Neural progenitor cell (in vitro differentiated cells): ENCODE measurements around the gene DEGS1. TPM values are rescaled to one million over a fixed set of nuclear protein-coding genes. Genes with fewer than 3 reads are reported as not detected.

ENCODE experiments used
- DNase-seq: peaks from one replicate; pipeline ENCODE4 v3.0.0-alpha.2; 2016; ENCODE audit warnings: low spot score
- H2AFZ ChIP-seq: fragments of 200-600 bp; sonication (generic); replicated peaks from 2 replicates; pipeline ENCODE4 v1.6.1; 2016; ENCODE audit warnings: antibody characterized with exemption
- H3F3A ChIP-seq: fragments of 200-600 bp; sonication (generic); 2 replicates; pipeline ENCODE4 v1.6.1; 2016; ENCODE audit warnings: antibody characterized with exemption, low read depth
- H3K27ac ChIP-seq: fragments of 200-600 bp; sonication (generic); 2 replicates; pipeline ENCODE4 v1.5.1; 2016; ENCODE audit warnings: mild to moderate bottlenecking
- H3K27me3 ChIP-seq: fragments of 200-600 bp; sonication (generic); 2 replicates; pipeline ENCODE4 v1.6.1; 2016; ENCODE audit warnings: mild to moderate bottlenecking, moderate library complexity
- H3K36me3 ChIP-seq: fragments of 200-600 bp; sonication (generic); 2 replicates; pipeline ENCODE4 v1.5.1; 2016
- H3K4me1 ChIP-seq: fragments of 200-600 bp; sonication (generic); 2 replicates; pipeline ENCODE4 v1.6.1; 2016; ENCODE audit warnings: mixed run types
- H3K4me2 ChIP-seq: fragments of 200-600 bp; sonication (generic); 2 replicates; pipeline ENCODE4 v1.6.1; 2016
- H3K4me3 ChIP-seq: fragments of 200-600 bp; sonication (generic); 2 replicates; pipeline ENCODE4 v1.5.1; 2016
- H3K79me2 ChIP-seq: fragments of 200-600 bp; sonication (generic); 2 replicates; pipeline ENCODE4 v1.6.1; 2016; ENCODE audit warnings: low read depth
- H3K9ac ChIP-seq: fragments of 200-600 bp; sonication (generic); 2 replicates; pipeline ENCODE4 v1.6.1; 2016
- H3K9me3 ChIP-seq: fragments of 200-600 bp; sonication (generic); 2 replicates; pipeline ENCODE4 v1.5.1; 2016; ENCODE audit warnings: low read depth
- H4K20me1 ChIP-seq: fragments of 200-600 bp; sonication (generic); 2 replicates; pipeline ENCODE4 v1.6.1; 2016; ENCODE audit warnings: low read depth
- H3K27ac Mint-ChIP-seq: 3 replicates; pipeline ENCODE4 v1.8.0; 2021; ENCODE audit warnings: mixed read lengths
- H3K27me3 Mint-ChIP-seq: 2 replicates; pipeline ENCODE4 v1.8.0; 2022; ENCODE audit warnings: low read depth, mild to moderate bottlenecking, inconsistent platforms, moderate library complexity, mixed read lengths; ENCODE audit not compliant: insufficient read depth
- H3K36me3 Mint-ChIP-seq: 3 replicates; pipeline ENCODE4 v1.8.0; 2021; ENCODE audit warnings: mixed read lengths
- H3K4me1 Mint-ChIP-seq: 3 replicates; pipeline ENCODE4 v1.8.0; 2021; ENCODE audit warnings: mixed read lengths
- H3K4me3 Mint-ChIP-seq: 3 replicates; pipeline ENCODE4 v1.8.0; 2021; ENCODE audit warnings: mild to moderate bottlenecking, moderate library complexity, mixed read lengths
- H3K9me3 Mint-ChIP-seq: 3 replicates; pipeline ENCODE4 v1.8.0; 2020; ENCODE audit warnings: mixed read lengths
- EZH2 ChIP-seq: fragments of 200-600 bp; sonication (generic); IDR thresholded peaks from 2 replicates; pipeline ENCODE4 v1.6.1; 2017; ENCODE audit warnings: antibody characterized with exemption, mild to moderate bottlenecking, moderate library complexity
- EZH2phosphoT487 ChIP-seq: fragments of 200-600 bp; sonication (generic); IDR thresholded peaks from 2 replicates; pipeline ENCODE4 v1.6.1; 2017; ENCODE audit warnings: antibody characterized with exemption
- total RNA-seq: library from RNA; depleted of rRNA; stranded (reverse); fragments of >200 nt; gene quantifications from 2 replicates; pipeline ENCODE4 v1.2.3, GENCODE V29; 2015; ENCODE audit warnings: low replicate concordance
- TF ChIP-seq, protein P1 (sequence below): fragments of 200-600 bp; sonication (generic); IDR thresholded peaks from 2 replicates; pipeline ENCODE4 v1.5.1; 2017; ENCODE audit warnings: antibody characterized with exemption, mild to moderate bottlenecking

Gene DEGS1
- total RNA-seq, 1 donor from 2014 or later = 91.2 TPM

DNA sequence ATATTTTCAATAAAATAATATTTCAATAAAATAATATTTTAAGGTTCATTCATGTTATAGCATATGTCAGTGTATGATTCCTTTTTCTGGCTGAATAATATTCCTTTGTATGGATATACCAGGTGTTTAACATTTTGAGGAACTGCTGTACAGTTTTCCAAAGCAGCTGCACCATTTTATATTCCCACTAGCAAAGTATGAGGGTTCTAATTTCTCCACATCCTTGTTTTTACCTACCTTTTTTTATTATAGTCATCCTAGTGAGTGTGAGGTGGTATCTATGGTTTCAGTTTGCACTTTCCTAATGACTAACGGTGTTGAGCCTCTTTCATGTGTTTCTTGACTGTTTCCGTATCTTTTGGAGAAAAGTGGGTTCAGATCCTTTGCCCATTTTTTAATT lies 5.2 kb downstream of the DEGS1 start:
- Histone ChIP-seq H3K79me2 (peaks cover 69% of the 10 kb centered on the region), H3K4me2 (no peak overlapping the region), H4K20me1 (no peaks in the 10 kb centered on the region), H2AFZ (no peak overlapping the region), H3K27ac (no peak overlapping the region), H3K9ac (no peak overlapping the region), H3K4me3 (no peak overlapping the region), H3F3A (peaks cover 6% of the 10 kb centered on the region), H3K9me3 (no peaks in the 10 kb centered on the region), H3K36me3 (peaks cover 4% of the 10 kb centered on the region), H3K4me1 (no peaks in the 10 kb centered on the region), H3K27me3 (no peaks in the 10 kb centered on the region)
- no peak overlapping the region for H3K4me3 Mint-ChIP-seq
- H3K9me3 Mint-ChIP-seq = peaks cover 12% of the 10 kb centered on the region
- TF ChIP-seq, protein P1, sequence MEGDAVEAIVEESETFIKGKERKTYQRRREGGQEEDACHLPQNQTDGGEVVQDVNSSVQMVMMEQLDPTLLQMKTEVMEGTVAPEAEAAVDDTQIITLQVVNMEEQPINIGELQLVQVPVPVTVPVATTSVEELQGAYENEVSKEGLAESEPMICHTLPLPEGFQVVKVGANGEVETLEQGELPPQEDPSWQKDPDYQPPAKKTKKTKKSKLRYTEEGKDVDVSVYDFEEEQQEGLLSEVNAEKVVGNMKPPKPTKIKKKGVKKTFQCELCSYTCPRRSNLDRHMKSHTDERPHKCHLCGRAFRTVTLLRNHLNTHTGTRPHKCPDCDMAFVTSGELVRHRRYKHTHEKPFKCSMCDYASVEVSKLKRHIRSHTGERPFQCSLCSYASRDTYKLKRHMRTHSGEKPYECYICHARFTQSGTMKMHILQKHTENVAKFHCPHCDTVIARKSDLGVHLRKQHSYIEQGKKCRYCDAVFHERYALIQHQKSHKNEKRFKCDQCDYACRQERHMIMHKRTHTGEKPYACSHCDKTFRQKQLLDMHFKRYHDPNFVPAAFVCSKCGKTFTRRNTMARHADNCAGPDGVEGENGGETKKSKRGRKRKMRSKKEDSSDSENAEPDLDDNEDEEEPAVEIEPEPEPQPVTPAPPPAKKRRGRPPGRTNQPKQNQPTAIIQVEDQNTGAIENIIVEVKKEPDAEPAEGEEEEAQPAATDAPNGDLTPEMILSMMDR = no peak
- TF ChIP-seq EZH2phosphoT487 (no peak), EZH2 (no peak)
- DNase-seq = no peak
- H3K27me3 Mint-ChIP-seq = peaks cover 7% of the 10 kb centered on the region
- H3K4me1 Mint-ChIP-seq = peaks cover 12% of the 10 kb centered on the region
- H3K36me3 Mint-ChIP-seq = peaks cover 39% of the 10 kb centered on the region
- no peak overlapping the region for H3K27ac Mint-ChIP-seq

DNA sequence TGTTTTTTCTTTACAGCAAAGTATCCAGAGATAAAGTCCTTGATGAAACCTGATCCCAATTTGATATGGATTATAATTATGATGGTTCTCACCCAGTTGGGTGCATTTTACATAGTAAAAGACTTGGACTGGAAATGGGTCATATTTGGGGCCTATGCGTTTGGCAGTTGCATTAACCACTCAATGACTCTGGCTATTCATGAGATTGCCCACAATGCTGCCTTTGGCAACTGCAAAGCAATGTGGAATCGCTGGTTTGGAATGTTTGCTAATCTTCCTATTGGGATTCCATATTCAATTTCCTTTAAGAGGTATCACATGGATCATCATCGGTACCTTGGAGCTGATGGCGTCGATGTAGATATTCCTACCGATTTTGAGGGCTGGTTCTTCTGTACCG lies 6.5 kb downstream of the DEGS1 start:
- Mint-ChIP-seq H3K4me1 (peaks cover 7% of the 10 kb centered on the region), H3K27me3 (peaks cover 2% of the 10 kb centered on the region), H3K36me3 (peaks cover 44% of the 10 kb centered on the region), H3K9me3 (peaks cover 12% of the 10 kb centered on the region), H3K4me3 (no peak overlapping the region), H3K27ac (no peak overlapping the region)
- Histone ChIP-seq H3F3A (no peaks in the 10 kb centered on the region), H3K9me3 (no peaks in the 10 kb centered on the region), H3K79me2 (peaks cover 58% of the 10 kb centered on the region), H3K4me1 (no peaks in the 10 kb centered on the region), H2AFZ (no peak overlapping the region), H3K4me3 (no peak overlapping the region), H3K36me3 (peaks cover 7% of the 10 kb centered on the region), H3K4me2 (no peak overlapping the region), H3K27me3 (no peaks in the 10 kb centered on the region), H3K27ac (no peak overlapping the region), H3K9ac (no peak overlapping the region), H4K20me1 (no peaks in the 10 kb centered on the region)
- no peak for DNase-seq
- TF ChIP-seq EZH2 (no peak), EZH2phosphoT487 (no peak)
- TF ChIP-seq, protein P1 = no peak

DNA sequence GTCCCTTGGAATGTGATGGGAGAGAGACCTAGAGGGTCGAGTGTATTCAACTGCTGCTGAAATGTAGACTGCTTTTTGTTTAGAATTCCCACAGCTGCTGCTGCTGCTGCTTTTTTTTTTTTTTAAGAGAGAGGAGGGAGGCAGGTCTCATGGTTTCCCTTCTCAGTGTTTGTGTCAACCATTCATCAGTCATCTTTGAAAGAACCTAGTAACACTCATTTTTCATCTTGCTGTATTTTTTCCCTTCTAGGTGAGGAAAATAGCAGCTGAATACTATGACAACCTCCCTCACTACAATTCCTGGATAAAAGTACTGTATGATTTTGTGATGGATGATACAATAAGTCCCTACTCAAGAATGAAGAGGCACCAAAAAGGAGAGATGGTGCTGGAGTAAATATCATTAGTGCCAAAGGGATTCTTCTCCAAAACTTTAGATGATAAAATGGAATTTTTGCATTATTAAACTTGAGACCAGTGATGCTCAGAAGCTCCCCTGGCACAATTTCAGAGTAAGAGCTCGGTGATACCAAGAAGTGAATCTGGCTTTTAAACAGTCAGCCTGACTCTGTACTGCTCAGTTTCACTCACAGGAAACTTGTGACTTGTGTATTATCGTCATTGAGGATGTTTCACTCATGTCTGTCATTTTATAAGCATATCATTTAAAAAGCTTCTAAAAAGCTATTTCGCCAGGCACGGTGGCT lies 9.2 kb downstream of the DEGS1 start:
- peaks cover 5% of the 10 kb centered on the region for H3K9me3 Mint-ChIP-seq

More for the DNA sequence above, 9.2 kb downstream of the DEGS1 start:
- H3K4me3 ChIP-seq = no peak overlapping the region
- DNase-seq = no peak
- H3K4me2 ChIP-seq = no peak overlapping the region
- Mint-ChIP-seq H3K4me3 (no peak overlapping the region), H3K36me3 (peaks cover 31% of the 10 kb centered on the region), H3K4me1 (no peaks in the 10 kb centered on the region), H3K27me3 (peaks cover 2% of the 10 kb centered on the region), H3K27ac (no peak overlapping the region)
- no peaks in the 10 kb centered on the region for H3K27me3 ChIP-seq
- no peak overlapping the region for H3K9ac ChIP-seq
- H3K79me2 ChIP-seq = peaks cover 31% of the 10 kb centered on the region
- H2AFZ ChIP-seq = no peak overlapping the region
- TF ChIP-seq EZH2 (no peak), EZH2phosphoT487 (no peak)
- TF ChIP-seq, protein P1 = no peak
- H3K9me3 ChIP-seq = no peaks in the 10 kb centered on the region
- no peaks in the 10 kb centered on the region for H4K20me1 ChIP-seq
- H3F3A ChIP-seq = peaks cover 3% of the 10 kb centered on the region
- H3K27ac ChIP-seq = no peak overlapping the region
- peaks cover 7% of the 10 kb centered on the region for H3K36me3 ChIP-seq
- no peaks in the 10 kb centered on the region for H3K4me1 ChIP-seq
